ENCODE results near the gene VAMP3.

The VAMP3 gene

GRCh38 chr1:7813677-7814373 is 42.7 kb downstream of the VAMP3 start:
- Histone ChIP-seq H3K9me3 (ENCODE audit: insufficient read depth, low read depth, low read length) (peaks cover 8% of the 10 kb centered on the region; the same call in 1 of the 2 replicates), H3K9me2 (replicated peaks; ENCODE audit: low read depth, low read length) (no peaks in the 10 kb centered on the region), H3K9ac (ENCODE audit: low read depth, low read length, poor library complexity, severe bottlenecking) (no peak overlapping the region), H4K20me1 (ENCODE audit: insufficient read depth, low read length, poor library complexity, severe bottlenecking) (no peaks in the 10 kb centered on the region), H3F3A (ENCODE audit: low read depth) (no peaks in the 10 kb centered on the region), H3K36me3 (ENCODE audit: insufficient read depth, low read length) (no peaks in the 10 kb centered on the region), H2AFZ (ENCODE audit: low read length) (no peak overlapping the region), H3K79me2 (ENCODE audit: insufficient read depth, low read length) (no peaks in the 10 kb centered on the region), H3K4me3 (ENCODE audit: low read length, poor library complexity, severe bottlenecking) (no peak overlapping the region), H3K4me1 (ENCODE audit: insufficient read depth, low read length, poor library complexity, severe bottlenecking) (no peaks in the 10 kb centered on the region), H3K27me3 (ENCODE audit: insufficient read depth, low read length, poor library complexity, severe bottlenecking) (no peaks in the 10 kb centered on the region), H3K4me2 (ENCODE audit: low read depth, low read length, poor library complexity, severe bottlenecking) (no peak overlapping the region)
- no peak for TF ChIP-seq CTCF (conservative IDR thresholded peaks at IDR 0.05; ENCODE audit: low read length)
- no peak for TF ChIP-seq EZH2phosphoT487 (IDR thresholded peaks at IDR 0.05; ENCODE audit: borderline replicate concordance)

GRCh38 chr1:7821282-7821681 is 50.2 kb downstream of the VAMP3 start:
- Histone ChIP-seq H4K20me1 (ENCODE audit: insufficient read depth, low read length, poor library complexity, severe bottlenecking) (no peaks in the 10 kb centered on the region), H3K36me3 (ENCODE audit: insufficient read depth, low read length) (no peaks in the 10 kb centered on the region), H3K4me1 (ENCODE audit: insufficient read depth, low read length, poor library complexity, severe bottlenecking) (no peaks in the 10 kb centered on the region), H3K4me2 (ENCODE audit: low read depth, low read length, poor library complexity, severe bottlenecking) (no peak overlapping the region), H3K4me3 (ENCODE audit: low read length, poor library complexity, severe bottlenecking) (no peak overlapping the region), H3K9ac (ENCODE audit: low read depth, low read length, poor library complexity, severe bottlenecking) (no peak overlapping the region), H3K9me2 (replicated peaks; ENCODE audit: low read depth, low read length) (no peaks in the 10 kb centered on the region), H3K79me2 (ENCODE audit: insufficient read depth, low read length) (no peaks in the 10 kb centered on the region), H3K9me3 (ENCODE audit: insufficient read depth, low read depth, low read length) (no peaks in the 10 kb centered on the region), H3F3A (ENCODE audit: low read depth) (no peaks in the 10 kb centered on the region), H3K27me3 (ENCODE audit: insufficient read depth, low read length, poor library complexity, severe bottlenecking) (no peaks in the 10 kb centered on the region), H2AFZ (ENCODE audit: low read length) (no peak overlapping the region)
- no peak for TF ChIP-seq CTCF (conservative IDR thresholded peaks at IDR 0.05; ENCODE audit: low read length)
- TF ChIP-seq EZH2phosphoT487 (IDR thresholded peaks at IDR 0.05; ENCODE audit: borderline replicate concordance) = no peak

GRCh38 chr1:7824701-7825100 is 53.6 kb downstream of the VAMP3 start:
- TF ChIP-seq EZH2phosphoT487 (IDR thresholded peaks at IDR 0.05; ENCODE audit: borderline replicate concordance) (no peak), CTCF (conservative IDR thresholded peaks at IDR 0.05; ENCODE audit: low read length) (no peak)
- H3K79me2 ChIP-seq (ENCODE audit: insufficient read depth, low read length) = no peaks in the 10 kb centered on the region
- no peak overlapping the region for H3K4me2 ChIP-seq (ENCODE audit: low read depth, low read length, poor library complexity, severe bottlenecking)

More at GRCh38 chr1:7824701-7825100, 53.6 kb downstream of the VAMP3 start:
- H3K9me3 ChIP-seq (ENCODE audit: insufficient read depth, low read depth, low read length) = no peaks in the 10 kb centered on the region
- no peaks in the 10 kb centered on the region for H4K20me1 ChIP-seq (ENCODE audit: insufficient read depth, low read length, poor library complexity, severe bottlenecking)
- no peak overlapping the region for H3K9ac ChIP-seq (ENCODE audit: low read depth, low read length, poor library complexity, severe bottlenecking)
- H3K9me2 ChIP-seq (replicated peaks; ENCODE audit: low read depth, low read length) = no peaks in the 10 kb centered on the region
- H3K27me3 ChIP-seq (ENCODE audit: insufficient read depth, low read length, poor library complexity, severe bottlenecking) = no peaks in the 10 kb centered on the region
- no peaks in the 10 kb centered on the region for H3K36me3 ChIP-seq (ENCODE audit: insufficient read depth, low read length)
- H3F3A ChIP-seq (ENCODE audit: low read depth) = no peaks in the 10 kb centered on the region
- H3K4me3 ChIP-seq (ENCODE audit: low read length, poor library complexity, severe bottlenecking) = no peak overlapping the region
- peaks cover 13% of the 10 kb centered on the region for H3K4me1 ChIP-seq (ENCODE audit: insufficient read depth, low read length, poor library complexity, severe bottlenecking)
- no peak overlapping the region for H2AFZ ChIP-seq (ENCODE audit: low read length)
